GM12873 (cell line): ENCODE results near the gene POLD4.

Experiments used
- TF ChIP-seq, protein P1 (sequence below): IDR thresholded peaks from 2 replicates; pipeline ENCODE4 v1.5.1; 2012; ENCODE audit warnings: low read depth, mild to moderate bottlenecking, moderate library complexity, low read length, control low read depth; ENCODE audit not compliant: insufficient read depth; ENCODE audit errors: missing control alignments

POLD4 gene

DNA sequence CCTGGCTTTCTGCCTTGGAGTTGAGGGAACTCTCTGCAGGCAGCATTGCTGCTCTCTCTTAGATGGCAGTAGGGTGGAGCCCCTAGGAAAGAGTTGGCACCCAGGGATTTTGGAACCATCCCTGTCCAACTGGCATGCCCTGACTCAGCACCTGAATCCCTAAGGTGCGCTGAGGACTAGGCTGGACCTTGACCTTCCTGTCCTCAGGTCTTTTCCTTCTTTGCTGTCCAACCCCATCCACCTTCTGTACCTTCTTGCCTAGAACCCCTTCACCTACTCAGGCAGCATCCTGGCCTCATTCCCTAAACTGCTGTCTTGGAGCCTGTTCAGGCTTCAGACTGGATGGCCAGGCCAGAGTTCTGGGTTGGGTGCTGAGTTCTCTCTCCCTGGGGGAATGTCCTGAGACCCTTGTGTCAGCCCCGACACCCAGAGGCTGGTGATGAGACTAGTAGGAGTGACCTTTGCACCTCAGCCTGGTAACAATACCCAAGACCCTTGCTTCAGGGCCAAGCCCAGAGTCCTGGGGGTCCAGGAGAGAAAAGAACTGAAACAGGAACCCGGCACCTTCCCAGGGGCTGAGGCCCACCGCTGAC is 2.5 kb upstream of the POLD4 start:
- TF ChIP-seq, protein P1, sequence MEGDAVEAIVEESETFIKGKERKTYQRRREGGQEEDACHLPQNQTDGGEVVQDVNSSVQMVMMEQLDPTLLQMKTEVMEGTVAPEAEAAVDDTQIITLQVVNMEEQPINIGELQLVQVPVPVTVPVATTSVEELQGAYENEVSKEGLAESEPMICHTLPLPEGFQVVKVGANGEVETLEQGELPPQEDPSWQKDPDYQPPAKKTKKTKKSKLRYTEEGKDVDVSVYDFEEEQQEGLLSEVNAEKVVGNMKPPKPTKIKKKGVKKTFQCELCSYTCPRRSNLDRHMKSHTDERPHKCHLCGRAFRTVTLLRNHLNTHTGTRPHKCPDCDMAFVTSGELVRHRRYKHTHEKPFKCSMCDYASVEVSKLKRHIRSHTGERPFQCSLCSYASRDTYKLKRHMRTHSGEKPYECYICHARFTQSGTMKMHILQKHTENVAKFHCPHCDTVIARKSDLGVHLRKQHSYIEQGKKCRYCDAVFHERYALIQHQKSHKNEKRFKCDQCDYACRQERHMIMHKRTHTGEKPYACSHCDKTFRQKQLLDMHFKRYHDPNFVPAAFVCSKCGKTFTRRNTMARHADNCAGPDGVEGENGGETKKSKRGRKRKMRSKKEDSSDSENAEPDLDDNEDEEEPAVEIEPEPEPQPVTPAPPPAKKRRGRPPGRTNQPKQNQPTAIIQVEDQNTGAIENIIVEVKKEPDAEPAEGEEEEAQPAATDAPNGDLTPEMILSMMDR = no peak

DNA sequence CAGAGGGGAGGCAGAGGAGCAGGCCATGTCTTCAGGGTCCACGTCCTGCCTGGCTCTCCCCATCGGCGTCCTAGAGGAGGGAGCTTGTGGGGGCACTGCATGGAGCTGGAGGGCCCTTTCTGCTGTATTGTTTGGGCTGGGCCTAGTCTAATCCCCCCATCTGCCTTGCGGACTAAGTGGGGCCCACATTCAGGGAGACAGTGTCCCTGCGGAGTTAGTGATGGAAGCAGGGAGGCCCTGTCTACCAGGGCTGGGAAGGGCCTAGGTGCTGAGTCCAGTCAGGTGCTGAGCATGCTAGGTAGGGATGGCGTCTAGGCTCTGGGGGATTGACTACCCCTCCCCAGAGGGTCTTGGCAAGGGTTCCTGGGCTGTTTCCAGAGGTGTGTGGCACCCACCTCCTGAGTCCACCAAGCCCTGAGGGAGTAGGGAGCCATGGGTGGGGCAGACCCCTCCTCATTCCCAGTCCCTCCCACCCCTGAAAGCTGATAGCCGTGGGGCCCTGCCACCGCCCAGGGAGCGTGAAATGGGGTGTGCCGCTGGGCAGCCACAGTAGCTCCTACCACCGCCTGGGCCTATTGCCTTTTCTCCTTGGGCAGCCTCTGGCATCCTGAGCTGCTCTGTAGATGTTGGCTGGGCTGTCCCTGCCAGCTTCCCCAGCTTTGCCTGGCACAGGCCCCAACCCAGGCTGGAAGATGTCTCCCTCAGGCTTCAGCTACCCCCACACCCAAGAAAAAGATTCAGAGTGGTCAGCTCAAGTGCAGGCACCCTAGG is 1.9 kb upstream of the POLD4 start:
- TF ChIP-seq, protein P1 = no peak

DNA sequence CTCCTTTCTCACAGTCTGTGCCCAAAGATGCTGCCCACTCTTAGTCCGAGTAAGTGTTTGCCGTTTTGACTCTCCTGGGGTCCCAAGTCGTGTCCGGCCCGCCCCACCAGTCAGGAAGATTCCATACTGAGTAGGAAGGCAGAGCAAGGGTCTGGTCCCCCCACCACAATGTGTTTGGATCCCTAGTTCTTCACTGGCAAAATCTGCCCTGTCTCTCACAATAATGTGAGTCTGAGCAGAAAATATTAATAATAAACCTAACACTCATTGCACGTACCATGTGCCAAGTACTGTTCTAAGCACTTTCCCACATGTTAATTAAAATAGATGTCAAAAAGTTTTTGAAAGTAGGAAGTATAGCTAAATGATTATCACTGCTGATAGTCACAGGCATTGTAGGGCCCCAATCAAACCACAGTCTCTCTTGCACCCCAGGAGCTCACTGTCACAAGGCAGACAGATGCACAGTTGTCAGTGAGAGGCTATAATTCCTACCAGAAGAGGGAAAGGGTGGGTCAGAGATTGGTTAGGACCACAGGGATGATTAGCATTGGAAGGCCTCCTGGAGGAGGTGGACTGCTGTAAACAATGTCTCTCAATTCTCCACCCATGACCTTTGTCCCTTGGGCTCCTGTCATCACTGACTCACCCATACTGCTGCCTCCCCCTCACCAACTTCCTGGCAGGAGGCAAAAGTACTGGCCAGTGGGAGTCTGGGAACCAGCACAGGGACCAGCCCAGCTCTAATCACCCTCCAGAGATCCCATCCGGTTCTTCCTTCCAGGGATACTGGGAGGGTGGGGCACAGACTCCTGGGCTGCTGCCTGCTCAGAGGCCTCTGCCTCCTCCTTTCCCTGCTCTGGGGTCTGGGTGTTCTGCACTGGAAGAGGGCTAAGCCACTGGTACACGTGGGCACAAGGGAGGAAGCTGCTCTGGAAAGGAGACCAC is 1.0 kb upstream of the POLD4 start:
- TF ChIP-seq, protein P1 = no peak

DNA sequence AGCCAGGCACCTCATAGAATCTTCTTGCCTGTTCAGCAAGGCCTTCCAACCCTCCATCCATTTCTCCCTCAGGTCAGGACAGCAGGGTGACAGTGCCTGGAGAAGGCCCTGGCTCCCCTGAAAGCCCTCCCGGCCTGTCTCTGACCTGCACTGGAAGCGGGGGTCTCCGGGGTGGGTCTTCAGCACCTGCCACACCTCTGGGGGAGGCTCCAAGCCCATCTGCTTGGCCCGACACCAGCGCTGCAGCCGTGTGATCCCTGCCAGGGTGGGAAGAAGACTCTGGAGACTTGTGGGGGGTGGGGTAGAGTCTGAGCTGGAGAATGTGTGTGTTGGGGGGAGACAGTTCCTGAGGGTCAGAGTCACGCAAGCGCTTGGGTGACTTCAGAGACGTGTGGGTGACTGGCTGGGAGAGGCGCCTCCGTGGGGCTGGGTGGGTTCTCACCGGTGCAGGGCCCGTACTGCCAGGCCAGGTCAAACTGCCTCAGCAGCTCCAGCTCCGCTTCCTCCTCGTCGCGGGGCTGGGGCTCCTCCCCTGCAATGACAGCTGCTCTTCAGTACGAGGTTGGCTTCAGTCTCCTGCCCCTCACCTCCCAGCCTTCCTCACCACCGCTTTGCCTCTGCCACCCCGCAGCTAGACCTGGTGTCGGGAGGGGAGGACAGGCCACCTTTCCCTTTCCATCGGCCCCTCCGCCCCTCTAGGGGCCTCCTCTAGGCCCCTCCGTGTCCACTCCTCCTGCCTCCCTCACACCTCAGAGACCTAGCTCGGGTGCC is 615 bp downstream of the POLD4 start:
- TF ChIP-seq, protein P1 = no peak

DNA sequence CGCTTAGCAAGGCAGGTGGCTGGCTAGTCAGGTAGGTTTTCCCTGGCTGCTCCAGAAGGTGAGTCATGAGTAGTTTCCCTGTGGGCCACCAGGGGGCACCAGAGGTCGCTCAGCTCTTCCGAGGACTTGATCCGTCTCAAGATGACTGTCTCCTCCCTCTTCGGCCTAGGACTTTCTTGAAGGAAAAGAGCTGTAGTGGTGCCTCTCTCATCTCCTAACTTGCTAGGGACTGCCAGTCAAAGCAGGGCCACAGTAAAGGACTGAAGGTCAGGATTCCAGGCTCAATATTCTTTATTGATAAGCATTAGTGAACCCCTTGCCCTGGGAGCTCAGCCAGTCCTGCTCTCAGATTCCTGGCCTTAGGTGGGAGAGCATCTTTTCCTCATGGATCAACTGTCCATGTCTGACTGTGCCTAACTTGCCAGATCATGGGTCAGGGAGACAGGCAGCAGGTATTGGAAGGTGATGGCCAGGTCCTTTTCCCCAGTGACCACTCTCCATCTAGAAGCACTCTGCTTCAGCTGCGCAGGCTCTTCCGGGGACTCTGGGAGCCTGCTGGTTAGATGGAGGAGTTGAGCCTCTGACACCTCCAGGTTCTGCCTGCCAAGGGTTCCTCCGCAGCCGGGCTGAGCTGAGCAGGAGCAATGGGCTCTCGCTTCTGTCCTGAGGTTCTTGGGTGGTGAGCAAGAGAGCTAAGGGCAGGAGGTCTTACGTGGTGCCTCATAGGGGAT is 1.9 kb downstream of the POLD4 start:
- TF ChIP-seq, protein P1 = peak; percentile 98

DNA sequence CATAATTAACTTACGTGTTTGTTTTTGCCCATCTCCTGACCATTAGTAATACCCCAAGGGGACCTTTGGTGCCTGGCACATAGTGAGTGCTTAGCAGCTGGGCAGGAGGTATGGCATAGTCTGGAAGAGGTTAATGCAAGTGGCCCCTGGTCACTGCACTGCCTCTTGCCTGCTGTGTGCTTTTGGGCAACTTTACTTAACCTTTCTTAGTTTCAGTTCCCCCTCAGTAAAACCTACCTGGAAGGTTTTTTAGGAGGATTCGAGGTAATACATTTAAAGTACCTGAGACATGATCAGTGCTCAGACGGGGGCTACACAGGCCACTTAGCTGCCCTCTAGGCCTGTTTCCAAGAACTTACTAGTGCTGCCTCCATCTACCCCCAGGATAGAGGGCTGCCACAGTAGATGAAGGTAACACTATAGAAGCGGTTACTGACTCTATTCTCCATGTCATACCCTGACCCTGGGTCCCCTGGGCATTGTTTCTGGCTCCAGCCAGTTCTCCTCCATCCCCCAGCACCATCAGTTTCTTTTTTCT is 3.3 kb downstream of the POLD4 start:
- TF ChIP-seq, protein P1 = no peak
